GM11168 (cell line): ENCODE results near the gene APOBEC2.

Experiments
- in situ Hi-C: fragments of 300-500 bp; cut with MboI; formaldehyde crosslinking; loops from one replicate; pipeline ENCODE4 v1.12.0; 2022; ENCODE audit warnings: low sequenced_read_pairs; ENCODE audit not compliant: unreplicated experiment

The APOBEC2 gene

GRCh38 chr6:41056768-41057490 lies 3.9 kb downstream of the APOBEC2 start:
- in situ Hi-C loops, result no loop called here

GRCh38 chr6:41058783-41059181 lies 5.8 kb downstream of the APOBEC2 start:
- in situ Hi-C loops, result no loop called here

GRCh38 chr6:41059556-41059955 lies 6.6 kb downstream of the APOBEC2 start:
- in situ Hi-C loops, result no loop called here

- in situ Hi-C loops, result no loop called here
These were observed 8.3 kb downstream of the APOBEC2 start for GRCh38 chr6:41061196-41061726.

DNA sequence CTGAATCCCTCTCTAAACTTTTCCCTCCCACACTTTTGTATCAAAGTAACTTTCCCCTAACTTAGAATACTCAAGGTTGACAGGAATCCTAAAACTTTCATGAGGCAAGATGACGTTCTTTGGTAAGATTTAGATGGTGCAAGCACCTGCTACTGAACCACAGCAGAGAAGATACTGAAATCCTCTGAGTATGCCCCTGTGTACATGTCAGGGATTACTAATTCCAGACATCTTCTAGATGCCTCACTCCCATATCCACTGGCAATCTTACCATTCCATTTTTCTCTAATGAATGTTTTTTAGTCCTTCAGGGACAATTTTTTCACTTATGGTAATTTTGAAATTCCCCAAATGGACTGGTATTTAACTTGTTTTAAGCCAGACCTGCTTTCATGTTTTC lies 9.1 kb downstream of the APOBEC2 start:
- in situ Hi-C loops, result no loop called here

GRCh38 chr6:41063884-41064285 lies 10.9 kb downstream of the APOBEC2 start:
- in situ Hi-C loops, result no loop called here

GRCh38 chr6:41064841-41065240 lies 11.8 kb downstream of the APOBEC2 start:
- in situ Hi-C loops, result no loop called here

DNA sequence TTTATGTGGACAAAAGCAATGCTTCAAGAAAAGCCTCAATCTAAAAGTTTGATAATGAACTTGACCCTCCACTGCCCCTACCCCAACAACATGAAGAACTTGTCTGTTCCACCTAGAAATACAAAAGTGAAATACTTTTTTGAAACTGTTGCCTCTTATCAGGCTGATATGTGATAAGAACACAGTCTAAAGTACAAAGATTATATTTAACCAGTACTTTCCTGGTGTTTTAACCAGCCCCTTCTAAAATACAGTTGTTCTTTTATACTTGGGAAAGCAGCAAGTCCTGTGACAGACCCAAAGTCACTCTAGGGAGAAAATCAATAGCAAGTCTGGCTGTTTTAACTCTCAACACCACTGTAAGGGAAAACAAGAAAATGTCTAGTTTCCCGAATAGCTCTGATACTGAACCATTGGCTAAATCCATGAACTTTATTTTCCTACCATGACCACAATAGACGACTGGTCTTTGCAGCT lies 12.6 kb downstream of the APOBEC2 start:
- in situ Hi-C loops, result no loop called here

DNA sequence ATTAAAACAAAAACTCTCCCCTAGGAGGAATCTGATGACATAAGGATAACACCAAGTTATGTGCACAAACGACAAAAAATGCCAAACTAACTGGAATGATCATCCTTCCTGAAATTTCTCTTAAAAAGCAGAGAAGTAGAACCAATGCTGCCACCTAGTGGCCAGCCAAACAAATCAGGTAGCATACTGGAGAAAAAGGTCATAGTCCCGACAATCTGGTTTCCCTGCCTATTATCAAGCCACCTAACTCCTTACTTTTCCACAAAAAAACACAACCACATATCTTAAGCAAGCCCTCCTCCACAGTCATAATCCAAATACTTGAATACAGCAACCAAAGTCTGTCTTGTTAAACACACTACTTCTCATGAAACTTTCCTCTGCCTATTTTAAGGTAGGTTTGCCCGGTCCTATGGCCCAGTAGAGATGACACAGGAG lies 13.9 kb downstream of the APOBEC2 start:
- in situ Hi-C loops, result no loop called here

DNA sequence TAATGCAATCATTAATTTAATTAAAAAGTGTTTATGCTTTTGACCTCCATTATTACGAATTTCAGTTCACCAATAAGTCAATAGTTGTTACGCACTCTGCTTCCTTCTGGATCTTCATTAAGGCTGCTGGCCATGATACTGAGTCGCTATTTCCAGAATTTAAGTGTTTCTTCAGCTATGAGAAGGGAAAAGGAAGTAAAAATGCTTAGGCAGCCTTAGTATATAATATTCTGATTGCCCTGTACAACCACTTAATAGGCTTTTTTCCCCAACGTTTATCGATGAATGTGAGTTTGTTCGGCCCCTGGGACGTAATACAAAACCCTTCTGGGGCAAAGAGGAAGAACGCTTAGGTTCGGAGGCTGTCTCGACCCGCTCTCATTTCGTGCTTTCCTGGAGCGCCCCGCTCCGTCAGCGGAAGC lies 18.5 kb downstream of the APOBEC2 start:
- in situ Hi-C loops, result no loop called here

DNA sequence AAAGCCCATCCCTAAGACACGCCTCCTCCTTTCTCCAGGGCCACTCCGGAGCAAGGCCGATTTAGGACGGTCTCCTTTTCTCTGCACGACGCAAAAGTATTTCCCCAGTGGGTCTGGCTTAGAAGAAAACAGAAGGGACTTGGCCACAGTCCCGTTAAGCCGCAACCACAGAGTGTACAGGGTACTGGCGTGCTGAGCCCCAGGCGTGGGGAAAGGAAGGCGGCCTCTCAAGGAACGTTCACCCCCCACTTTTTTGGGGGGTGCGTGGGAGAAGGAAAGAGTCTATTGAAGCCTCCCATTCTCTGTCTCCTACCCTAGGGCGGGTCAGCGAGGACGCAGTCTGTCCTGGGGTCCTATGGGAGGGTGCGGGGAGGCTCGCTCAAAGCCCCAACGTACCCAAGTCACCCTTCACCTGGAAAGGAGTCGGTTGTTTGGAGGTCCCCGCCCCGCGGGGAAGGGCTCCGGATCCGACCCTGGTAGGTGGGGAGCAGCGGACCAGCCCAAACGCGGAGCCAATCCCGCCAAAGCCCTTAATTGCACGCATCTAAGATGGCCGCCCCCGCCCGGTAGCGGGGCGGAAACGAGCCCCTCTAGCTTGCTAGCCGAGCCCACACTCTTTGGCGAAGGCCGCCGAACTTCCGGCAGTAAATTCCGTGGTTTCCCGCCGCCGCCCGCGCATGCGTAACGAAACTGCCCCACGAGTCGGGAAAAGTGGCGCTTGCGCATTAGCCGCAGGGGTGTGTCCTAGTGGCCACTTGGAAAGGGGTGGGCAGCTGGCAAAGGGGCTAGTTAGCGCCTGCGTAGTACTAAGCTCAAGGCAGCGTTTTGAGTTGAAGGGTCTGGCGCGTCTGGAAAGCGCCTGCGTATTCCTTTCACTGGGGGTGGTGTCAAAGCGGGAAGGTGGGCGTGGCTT lies 19.2 kb downstream of the APOBEC2 start, which contains the start of gene OARD1:
Gene OARD1, minus strand, starts transcription at position 434 of the 913 bp plus-strand sequence. CDS start 722 bp downstream, outside the sequence.
- in situ Hi-C loops, result no loop called here

- in situ Hi-C loops, result no loop called here
These were observed 19.8 kb downstream of the APOBEC2 start, which contains the start of gene NFYA for GRCh38 chr6:41072836-41073202. NFYA (plus strand) TSS chr6:41072974; CDS start chr6:41079090, 6,116 bp downstream.

DNA sequence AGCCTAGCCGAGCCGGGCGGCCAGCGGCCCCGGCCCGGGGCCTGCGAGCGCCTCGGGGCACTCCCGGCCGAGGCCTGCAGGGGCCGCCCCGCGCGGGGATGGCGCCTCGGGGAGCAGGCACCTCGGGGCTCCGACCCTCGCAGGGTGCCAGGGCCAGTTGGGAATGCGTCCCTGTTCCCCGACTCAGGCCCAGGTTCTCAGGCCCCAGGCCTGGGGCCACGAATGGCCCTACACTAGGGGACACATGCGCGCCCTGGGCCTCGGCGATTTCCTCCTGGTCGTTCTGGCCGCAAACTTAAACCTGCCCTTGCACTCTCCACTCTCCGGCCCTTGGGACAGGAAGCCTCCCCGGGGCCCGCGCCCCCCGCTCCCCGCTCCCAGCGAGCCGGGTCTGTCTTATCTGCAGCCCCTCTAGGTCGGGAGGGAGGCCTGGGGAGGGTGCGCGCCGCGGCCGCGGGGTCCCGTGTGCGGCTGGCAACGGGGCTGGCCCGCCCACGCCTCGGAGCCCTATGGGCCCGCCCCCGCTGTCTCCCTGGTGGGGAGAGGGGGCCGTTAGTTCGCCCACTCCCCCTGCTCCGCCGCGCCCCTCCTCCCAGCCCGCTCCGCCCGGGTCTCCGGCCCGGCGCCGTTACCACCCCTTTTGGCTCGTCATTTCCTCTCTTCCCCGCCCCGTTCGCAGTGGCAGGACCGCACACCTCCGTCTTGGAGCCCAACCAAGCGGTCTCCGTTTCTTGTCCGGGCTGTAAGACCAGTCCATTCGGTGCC lies 20.4 kb downstream of the APOBEC2 start:
- in situ Hi-C loops, result no loop called here

- in situ Hi-C loops, result no loop called here
These were observed 21.1 kb downstream of the APOBEC2 start for GRCh38 chr6:41073968-41074691.

GRCh38 chr6:41074692-41075436 lies 21.9 kb downstream of the APOBEC2 start:
- in situ Hi-C loops, result loop anchor here (25.0 kb wide), 1 partner anchor 237 kb away; no protein-coding TSS in a partner anchor

GRCh38 chr6:41075651-41076626 lies 22.9 kb downstream of the APOBEC2 start:
- in situ Hi-C loops, result loop anchor here (25.0 kb wide), 1 partner anchor 236 kb away; no protein-coding TSS in a partner anchor

GRCh38 chr6:41077536-41077935 lies 24.5 kb downstream of the APOBEC2 start:
- in situ Hi-C loops, result loop anchor here (25.0 kb wide), 1 partner anchor 235 kb away; no protein-coding TSS in a partner anchor
